ENCODE measurements around the gene GPR157. TPM values are rescaled to one million over a fixed set of nuclear protein-coding genes. Genes with fewer than 3 reads are reported as not detected.
A peak's percentile ranks its signal among the peaks of the same experiment; 100 is the strongest.

GPR157 gene
- total RNA-seq, 1 experiment from 2014 or later: 7.9 TPM

DNA sequence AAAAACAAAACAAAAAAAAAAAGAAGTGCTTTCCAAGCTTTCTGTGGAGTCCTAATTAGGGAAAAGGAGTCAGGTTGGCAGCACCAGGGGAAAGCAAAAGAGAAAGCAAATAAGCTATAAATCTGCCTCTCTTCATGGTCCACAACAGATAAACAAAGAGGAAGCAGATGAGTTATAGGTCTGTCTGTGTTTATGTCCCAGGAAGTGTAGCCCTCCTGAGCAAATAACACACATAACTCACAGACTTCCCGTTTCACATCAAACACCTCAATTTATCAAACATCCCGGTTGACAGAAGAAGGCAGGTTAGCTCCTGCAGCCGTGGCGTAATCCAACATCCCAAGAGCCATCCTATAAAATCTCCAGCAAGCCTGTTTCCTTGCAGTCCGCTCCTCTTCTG lies 53.9 kb downstream of the GPR157 start:
- H3K4me3 ChIP-seq (ENCODE audit: low read length): peak overlapping the region; percentile 30
- no peaks in the 10 kb centered on the region for H3K9me2 ChIP-seq (replicated peaks; ENCODE audit: low read length)
- H3K4me1 ChIP-seq (ENCODE audit: insufficient read depth, low read length): peaks cover 24% of the 10 kb centered on the region
- ATAC-seq (peak; percentile 62), DNase-seq (peak; percentile 54)
- TF ChIP-seq, protein P1, sequence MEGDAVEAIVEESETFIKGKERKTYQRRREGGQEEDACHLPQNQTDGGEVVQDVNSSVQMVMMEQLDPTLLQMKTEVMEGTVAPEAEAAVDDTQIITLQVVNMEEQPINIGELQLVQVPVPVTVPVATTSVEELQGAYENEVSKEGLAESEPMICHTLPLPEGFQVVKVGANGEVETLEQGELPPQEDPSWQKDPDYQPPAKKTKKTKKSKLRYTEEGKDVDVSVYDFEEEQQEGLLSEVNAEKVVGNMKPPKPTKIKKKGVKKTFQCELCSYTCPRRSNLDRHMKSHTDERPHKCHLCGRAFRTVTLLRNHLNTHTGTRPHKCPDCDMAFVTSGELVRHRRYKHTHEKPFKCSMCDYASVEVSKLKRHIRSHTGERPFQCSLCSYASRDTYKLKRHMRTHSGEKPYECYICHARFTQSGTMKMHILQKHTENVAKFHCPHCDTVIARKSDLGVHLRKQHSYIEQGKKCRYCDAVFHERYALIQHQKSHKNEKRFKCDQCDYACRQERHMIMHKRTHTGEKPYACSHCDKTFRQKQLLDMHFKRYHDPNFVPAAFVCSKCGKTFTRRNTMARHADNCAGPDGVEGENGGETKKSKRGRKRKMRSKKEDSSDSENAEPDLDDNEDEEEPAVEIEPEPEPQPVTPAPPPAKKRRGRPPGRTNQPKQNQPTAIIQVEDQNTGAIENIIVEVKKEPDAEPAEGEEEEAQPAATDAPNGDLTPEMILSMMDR (conservative IDR thresholded peaks at IDR 0.05; ENCODE audit: low read depth, low read length): no peak
- TF ChIP-seq EZH2 (IDR thresholded peaks at IDR 0.05; ENCODE audit: low read length, unreplicated experiment) (no peak), EZH2phosphoT487 (IDR thresholded peaks at IDR 0.05; ENCODE audit: borderline replicate concordance, low read length) (no peak)
- H3K4me2 ChIP-seq (ENCODE audit: low read length): peak overlapping the region; percentile 71
- H3K27ac ChIP-seq (ENCODE audit: low read length): peak overlapping the region; percentile 20; the same call in 1 of the 2 replicates
- no peak overlapping the region for H3K9ac ChIP-seq (ENCODE audit: low read length)
- no peaks in the 10 kb centered on the region for H3K36me3 ChIP-seq (ENCODE audit: low read depth, low read length)
- no peaks in the 10 kb centered on the region for H3K9me3 ChIP-seq (ENCODE audit: low read length)
- POLR2A ChIA-PET (ENCODE audit: unreplicated experiment): interaction anchor here (0.6 kb wide), 2 partner anchors 600 to 757 kb away, joined by 6 to 9 read pairs; no protein-coding TSS in a partner anchor
- H2AFZ ChIP-seq (ENCODE audit: low read length): peak overlapping the region; percentile 47
- H3K27me3 ChIP-seq (ENCODE audit: low read length): no peaks in the 10 kb centered on the region
- H3F3A ChIP-seq (ENCODE audit: low read length, unreplicated experiment): peaks cover 4% of the 10 kb centered on the region
- no TSS peak for BruUV-seq (replicated peaks)
- no peaks in the 10 kb centered on the region for H3K79me2 ChIP-seq (ENCODE audit: low read length)
- H4K20me1 ChIP-seq (ENCODE audit: low read length): no peaks in the 10 kb centered on the region
- CTCF ChIA-PET: interaction anchor here (0.6 to 0.7 kb wide), 2 partner anchors 13 to 28 kb away, joined by 3 read pairs; no protein-coding TSS in a partner anchor
- intact Hi-C loops (cut with micrococcal nuclease): no loop called here

DNA sequence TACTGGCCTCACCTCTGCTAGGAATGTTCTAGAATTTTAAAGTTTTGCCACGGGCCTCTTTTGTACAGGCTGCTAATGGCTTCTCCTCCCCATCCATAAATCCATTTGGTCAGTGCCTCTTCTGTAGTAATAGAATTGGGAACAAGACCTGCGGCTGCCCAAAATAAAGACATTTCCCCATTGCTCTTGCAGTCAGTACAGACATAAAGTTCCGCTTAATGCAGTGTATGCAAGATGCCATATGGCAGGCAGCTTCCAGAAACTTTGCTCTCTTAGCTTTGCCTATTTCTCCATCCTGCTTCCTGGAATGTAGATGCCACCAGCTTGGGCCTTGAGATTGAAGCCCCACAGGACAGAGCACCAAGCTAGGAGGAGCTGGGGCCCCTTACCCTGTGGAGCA lies 55.8 kb downstream of the GPR157 start:
- no peak overlapping the region for H2AFZ ChIP-seq (ENCODE audit: low read length)
- no peaks in the 10 kb centered on the region for H3K79me2 ChIP-seq (ENCODE audit: low read length)
- no peak overlapping the region for H3K9ac ChIP-seq (ENCODE audit: low read length)
- H3F3A ChIP-seq (ENCODE audit: low read length, unreplicated experiment): peaks cover 4% of the 10 kb centered on the region
- peaks cover 12% of the 10 kb centered on the region for H3K4me1 ChIP-seq (ENCODE audit: insufficient read depth, low read length)
- H3K9me3 ChIP-seq (ENCODE audit: low read length): no peaks in the 10 kb centered on the region
- H3K4me3 ChIP-seq (ENCODE audit: low read length): no peak overlapping the region
- H3K27me3 ChIP-seq (ENCODE audit: low read length): no peaks in the 10 kb centered on the region
- DNase-seq (no peak), ATAC-seq (no peak)
- TF ChIP-seq EZH2 (IDR thresholded peaks at IDR 0.05; ENCODE audit: low read length, unreplicated experiment): no peak
- no peak for TF ChIP-seq EZH2phosphoT487 (IDR thresholded peaks at IDR 0.05; ENCODE audit: borderline replicate concordance, low read length)
- TF ChIP-seq, protein P1 (conservative IDR thresholded peaks at IDR 0.05; ENCODE audit: low read depth, low read length): no peak
- H3K27ac ChIP-seq (ENCODE audit: low read length): no peak overlapping the region
- CTCF ChIA-PET: no interaction called here
- no peaks in the 10 kb centered on the region for H3K36me3 ChIP-seq (ENCODE audit: low read depth, low read length)
- no TSS peak for BruUV-seq (replicated peaks)
- POLR2A ChIA-PET (ENCODE audit: unreplicated experiment): no interaction called here
- no peaks in the 10 kb centered on the region for H3K9me2 ChIP-seq (replicated peaks; ENCODE audit: low read length)
- intact Hi-C loops (cut with micrococcal nuclease): no loop called here
- H4K20me1 ChIP-seq (ENCODE audit: low read length): no peaks in the 10 kb centered on the region
- H3K4me2 ChIP-seq (ENCODE audit: low read length): no peak overlapping the region

DNA sequence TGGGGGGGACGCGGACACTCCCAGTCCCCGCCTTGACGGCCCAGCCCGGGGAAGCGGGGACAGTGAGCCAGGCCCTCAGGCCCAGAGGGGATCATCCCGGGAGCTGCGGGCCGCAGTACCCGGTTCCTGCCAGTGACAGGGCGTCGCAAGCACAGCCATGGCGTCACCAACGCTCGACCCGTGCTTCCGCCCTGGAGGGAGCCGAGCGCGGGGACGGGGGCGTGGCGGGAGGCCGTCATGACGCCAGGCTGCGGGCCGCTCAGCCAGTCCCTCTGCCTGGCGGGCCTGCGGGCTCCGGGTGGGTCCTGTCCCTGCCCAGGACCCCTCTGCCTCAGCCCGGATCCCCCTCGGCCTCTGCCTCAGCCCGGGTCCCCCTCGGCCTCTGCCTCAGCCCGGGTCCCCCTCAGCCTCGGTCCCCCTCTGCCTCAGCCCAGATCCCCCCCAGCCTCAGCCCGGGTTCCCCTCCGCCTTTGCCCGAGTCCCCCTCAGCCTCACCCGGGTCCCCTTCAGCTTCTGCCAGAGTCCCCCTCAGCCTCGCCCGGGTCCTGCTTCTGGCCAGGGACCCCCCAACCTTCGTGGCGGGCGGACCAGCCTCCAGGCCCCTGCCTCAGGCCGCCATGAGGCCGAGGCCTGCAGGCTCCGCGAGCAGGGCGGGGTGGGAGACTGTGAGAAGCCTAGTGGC lies 57.2 kb downstream of the GPR157 start:
- POLR2A ChIA-PET (ENCODE audit: unreplicated experiment): no interaction called here
- Histone ChIP-seq H3K4me2 (ENCODE audit: low read length) (no peak overlapping the region), H4K20me1 (ENCODE audit: low read length) (no peaks in the 10 kb centered on the region), H2AFZ (ENCODE audit: low read length) (no peak overlapping the region), H3K36me3 (ENCODE audit: low read depth, low read length) (no peaks in the 10 kb centered on the region), H3K4me3 (ENCODE audit: low read length) (no peak overlapping the region), H3K4me1 (ENCODE audit: insufficient read depth, low read length) (peaks cover 14% of the 10 kb centered on the region; the same call in 1 of the 2 replicates), H3K9ac (ENCODE audit: low read length) (no peak overlapping the region), H3K27me3 (ENCODE audit: low read length) (no peaks in the 10 kb centered on the region), H3K9me2 (replicated peaks; ENCODE audit: low read length) (no peaks in the 10 kb centered on the region), H3K27ac (ENCODE audit: low read length) (no peak overlapping the region), H3K9me3 (ENCODE audit: low read length) (no peaks in the 10 kb centered on the region), H3K79me2 (ENCODE audit: low read length) (no peaks in the 10 kb centered on the region), H3F3A (ENCODE audit: low read length, unreplicated experiment) (peaks cover 4% of the 10 kb centered on the region)
- BruUV-seq (replicated peaks): no TSS peak
- TF ChIP-seq, protein P1 (conservative IDR thresholded peaks at IDR 0.05; ENCODE audit: low read depth, low read length): no peak
- no peak for TF ChIP-seq EZH2 (IDR thresholded peaks at IDR 0.05; ENCODE audit: low read length, unreplicated experiment)
- TF ChIP-seq EZH2phosphoT487 (IDR thresholded peaks at IDR 0.05; ENCODE audit: borderline replicate concordance, low read length): no peak
- CTCF ChIA-PET: no interaction called here
- intact Hi-C loops (cut with micrococcal nuclease): no loop called here
- no peak for DNase-seq
- ATAC-seq: no peak
